ENCODE data around the gene EPHB4. TPM values are rescaled to one million over a fixed set of nuclear protein-coding genes. Genes with fewer than 3 reads are reported as not detected.
A peak's percentile ranks its signal among the peaks of the same experiment; 100 is the strongest.

EPHB4 gene
- total and polyA plus RNA-seq, 2 of the 8 experiments (the other 6 are each of a cell fraction or from before 2014, with no cell fraction given): 85.0 to 113 TPM

DNA sequence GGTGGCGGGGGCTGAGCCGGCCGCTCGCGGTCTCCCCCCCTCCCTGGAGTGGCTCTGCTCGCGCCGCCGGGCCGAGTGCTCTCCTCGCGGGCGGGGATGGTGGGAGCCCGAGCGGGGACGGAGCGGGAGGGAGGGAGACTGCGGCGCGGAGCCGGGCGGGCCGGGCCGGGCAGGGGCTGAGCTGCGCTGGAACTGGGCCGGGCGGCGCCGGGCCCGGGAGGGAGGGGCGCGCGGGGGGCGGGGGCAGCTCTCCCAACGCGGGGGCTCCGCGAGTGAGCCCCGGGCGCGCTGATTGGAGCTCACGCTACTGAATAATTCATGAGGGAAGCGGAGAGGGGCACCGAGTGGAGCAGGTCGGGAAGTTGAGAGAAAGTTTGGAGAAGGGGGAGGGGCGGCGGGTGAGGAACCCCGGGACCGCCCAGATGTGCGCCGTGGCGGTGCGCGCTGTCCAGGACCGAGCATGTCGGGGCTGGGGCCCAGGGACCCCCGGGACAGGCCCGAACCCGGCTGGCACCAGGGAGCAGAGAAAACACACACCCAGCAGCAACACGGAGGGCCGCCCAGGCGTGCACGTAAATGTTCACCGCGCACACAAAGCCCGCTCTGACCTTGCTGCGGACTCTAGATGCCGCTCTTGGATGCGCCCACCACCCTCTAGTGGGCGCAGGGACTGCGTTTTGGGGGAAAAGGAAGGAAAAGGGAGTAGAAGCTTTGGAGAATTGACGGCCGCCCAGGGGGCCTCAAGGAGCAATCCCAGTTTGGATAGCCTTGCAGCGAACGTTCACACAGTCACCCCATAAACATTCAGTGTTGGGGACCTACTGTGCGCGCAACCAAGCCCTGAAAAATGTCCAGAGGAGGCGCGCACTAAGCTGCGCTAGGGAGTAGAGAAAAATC lies at the start of gene EPHB4 (continued):
- TF ChIP-seq, protein P1, sequence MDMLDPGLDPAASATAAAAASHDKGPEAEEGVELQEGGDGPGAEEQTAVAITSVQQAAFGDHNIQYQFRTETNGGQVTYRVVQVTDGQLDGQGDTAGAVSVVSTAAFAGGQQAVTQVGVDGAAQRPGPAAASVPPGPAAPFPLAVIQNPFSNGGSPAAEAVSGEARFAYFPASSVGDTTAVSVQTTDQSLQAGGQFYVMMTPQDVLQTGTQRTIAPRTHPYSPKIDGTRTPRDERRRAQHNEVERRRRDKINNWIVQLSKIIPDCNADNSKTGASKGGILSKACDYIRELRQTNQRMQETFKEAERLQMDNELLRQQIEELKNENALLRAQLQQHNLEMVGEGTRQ (IDR thresholded peaks at IDR 0.05; ENCODE audit: low read length): no peak
- peak; percentile 78 for TF ChIP-seq ASH2L (IDR thresholded peaks at IDR 0.05; ENCODE audit: low read length)
- TF ChIP-seq TAF1 (IDR thresholded peaks at IDR 0.05; ENCODE audit: low read depth, low read length): peak; percentile 39; the same call in 1 of the 2 replicates
- peak; percentile 52; the same call in 1 of the 2 replicates for TF ChIP-seq KDM1A (IDR thresholded peaks at IDR 0.05; ENCODE audit: borderline replicate concordance, low read length)
- no peak for TF ChIP-seq JUN (IDR thresholded peaks at IDR 0.05; ENCODE audit: low read depth, low read length)
- TF ChIP-seq SAP30 (IDR thresholded peaks at IDR 0.05; ENCODE audit: insufficient read depth, insufficient replicate concordance, low read length): peak; percentile 28
- no peak for TF ChIP-seq KDM5A (IDR thresholded peaks at IDR 0.05; ENCODE audit: low read length)
- TF ChIP-seq POLR2AphosphoS5 (IDR thresholded peaks at IDR 0.05; ENCODE audit: low read depth, low read length): peak; percentile 80
- TF ChIP-seq HDAC2 (IDR thresholded peaks at IDR 0.05; ENCODE audit: borderline replicate concordance in 1 of 2, low read depth in 2 of 2, low read length in 2 of 2): peak in 1 of 2 experiments; percentile 76; a peak in 1 of 4 replicates
- peak; percentile 30 to 60; a peak in 3 of 4 replicates for TF ChIP-seq RAD21 (IDR thresholded peaks at IDR 0.05 in 1 of 2, conservative IDR thresholded peaks at IDR 0.05 in 1 of 2; ENCODE audit: low read depth in 2 of 2, low read length in 2 of 2)
- peak; percentile 65 for TF ChIP-seq PHF8 (conservative IDR thresholded peaks at IDR 0.05; ENCODE audit: low read depth, low read length)
- TF ChIP-seq CBX8 (IDR thresholded peaks at IDR 0.05; ENCODE audit: borderline replicate concordance, low read depth, low read length): no peak
- TF ChIP-seq KDM4A (IDR thresholded peaks at IDR 0.05; ENCODE audit: low read depth, low read length, severe bottlenecking): peak; percentile 56
- TF ChIP-seq NRF1 (IDR thresholded peaks at IDR 0.05; ENCODE audit: low read depth, low read length): peak; percentile 31; the same call in 1 of the 2 replicates
- TF ChIP-seq, protein P2, sequence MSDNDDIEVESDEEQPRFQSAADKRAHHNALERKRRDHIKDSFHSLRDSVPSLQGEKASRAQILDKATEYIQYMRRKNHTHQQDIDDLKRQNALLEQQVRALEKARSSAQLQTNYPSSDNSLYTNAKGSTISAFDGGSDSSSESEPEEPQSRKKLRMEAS (IDR thresholded peaks at IDR 0.05): peak; percentile 50; the same call in 1 of the 2 replicates
- TF ChIP-seq POLR2A (IDR thresholded peaks at IDR 0.05; ENCODE audit: control extremely low read depth in 1 of 2, low read depth in 2 of 2, low read length in 2 of 2): peak in 1 of 2 experiments; percentile 30; a peak in 1 of 3 replicates
- peak; percentile 47; the same call in 1 of the 2 replicates for TF ChIP-seq CREB1 (IDR thresholded peaks at IDR 0.05)
- TF ChIP-seq TAF7 (optimal IDR thresholded peaks at IDR 0.05; ENCODE audit: borderline replicate concordance, low read depth, low read length): peak; percentile 1
- peak; percentile 33; the same call in 1 of the 2 replicates for TF ChIP-seq SP1 (IDR thresholded peaks at IDR 0.05; ENCODE audit: low read depth, low read length)
- no peak for TF ChIP-seq SUZ12 (IDR thresholded peaks at IDR 0.05; ENCODE audit: low read length)
- TF ChIP-seq SIN3A (conservative IDR thresholded peaks at IDR 0.05 in 1 of 2, IDR thresholded peaks at IDR 0.05 in 1 of 2; ENCODE audit: low read depth in 1 of 2, low read length in 2 of 2): peak in 1 of 2 experiments; percentile 65; a peak in 1 of 4 replicates

Measured in H1 (cell line).